ENCODE results near the gene MED25.

GRCh38 chr19:49799271-49799797, 18.8 kb upstream of the MED25 start:
- TF ChIP-seq EZH2 (IDR thresholded peaks at IDR 0.05; ENCODE audit: low read length, unreplicated experiment) (no peak), CTCF (conservative IDR thresholded peaks at IDR 0.05; ENCODE audit: low read depth, low read length) (no peak)
